Stimulated activated CD4-positive, alpha-beta T cell treated with anti-CD3 and anti-CD28 coated beads, Interleukin-4, amount 100 ng/mL, for 1 hour (primary cell): ENCODE results near the gene ATP6AP1.
A peak's percentile ranks its signal among the peaks of the same experiment; 100 is the strongest.

Source experiments
- DNase-seq: peaks from one replicate; pipeline ENCODE4 v3.0.0-alpha.2; 2020

The ATP6AP1 gene

DNA sequence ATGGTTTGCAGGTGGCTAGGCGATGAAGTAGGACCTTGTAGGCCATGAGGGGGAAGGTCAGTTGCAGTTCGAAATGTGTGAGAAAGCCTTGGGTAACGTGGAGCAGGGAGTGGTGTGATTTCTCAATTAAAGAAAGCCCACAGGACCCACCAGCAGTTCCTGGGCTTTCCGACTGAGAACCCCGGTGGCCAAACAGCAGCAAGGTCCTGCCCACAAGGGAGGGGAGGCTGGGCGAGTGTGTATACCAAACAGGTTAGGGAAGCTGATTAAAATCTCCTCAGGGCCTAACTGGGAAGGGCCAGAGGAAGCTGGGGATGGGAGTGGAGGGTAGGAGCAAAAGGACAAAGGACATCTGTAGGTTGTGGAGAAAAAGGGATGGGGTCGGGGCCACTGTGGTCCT is 2.4 kb downstream of the ATP6AP1 start:
- DNase-seq: no peak

DNA sequence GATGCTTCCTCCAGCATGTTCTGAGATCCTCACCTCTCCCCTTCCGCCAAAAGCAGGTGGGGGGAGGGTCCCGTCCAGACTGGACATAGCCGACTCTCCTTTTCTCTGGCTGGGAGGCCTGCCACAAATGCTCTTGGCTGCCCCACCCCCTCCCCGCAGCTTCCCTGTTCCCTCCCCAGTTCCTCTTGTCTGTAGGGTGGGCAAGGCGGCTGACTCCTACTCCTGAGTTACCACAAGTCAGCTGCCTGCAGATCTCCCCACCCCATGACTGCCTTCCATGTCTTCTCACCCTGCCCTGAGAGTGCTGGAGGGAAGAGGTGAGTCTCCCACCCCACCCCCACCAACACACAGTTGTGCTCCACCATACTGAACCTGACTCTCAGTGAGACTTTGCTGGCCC is 2.9 kb downstream of the ATP6AP1 start:
- DNase-seq: no peak

DNA sequence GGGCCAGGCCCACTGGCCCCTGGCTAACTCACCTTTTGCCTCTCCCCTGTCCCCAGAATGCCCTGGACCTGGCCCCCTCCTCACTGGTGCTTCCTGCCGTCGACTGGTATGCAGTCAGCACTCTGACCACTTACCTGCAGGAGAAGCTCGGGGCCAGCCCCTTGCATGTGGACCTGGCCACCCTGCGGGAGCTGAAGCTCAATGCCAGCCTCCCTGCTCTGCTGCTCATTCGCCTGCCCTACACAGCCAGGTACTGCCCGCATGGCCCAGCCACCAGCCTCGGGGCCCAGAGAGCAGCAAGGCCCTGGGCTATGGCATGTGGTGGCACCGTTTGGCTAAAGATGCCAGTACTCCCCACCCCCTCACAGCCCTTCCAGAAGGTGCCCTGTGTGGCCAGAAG is 3.7 kb downstream of the ATP6AP1 start:
- no peak for DNase-seq

DNA sequence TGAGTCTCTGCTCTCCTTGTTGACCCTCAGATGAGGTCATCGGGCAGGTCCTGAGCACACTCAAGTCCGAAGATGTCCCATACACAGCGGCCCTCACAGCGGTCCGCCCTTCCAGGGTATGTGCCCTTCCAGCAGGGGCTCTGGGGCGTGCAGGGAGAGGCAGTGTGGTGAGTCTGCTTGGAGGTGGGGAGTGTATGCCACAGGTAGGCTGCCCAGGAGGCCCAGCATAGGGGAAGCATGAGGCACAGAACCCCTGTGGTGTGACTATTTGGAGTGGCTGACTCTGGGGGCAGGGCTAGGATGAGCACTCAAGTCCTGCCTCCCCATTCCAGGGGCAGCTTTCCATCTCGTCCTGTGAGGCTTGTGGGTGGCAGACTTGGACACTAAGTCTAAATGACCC is 5.1 kb downstream of the ATP6AP1 start:
- no peak for DNase-seq

DNA sequence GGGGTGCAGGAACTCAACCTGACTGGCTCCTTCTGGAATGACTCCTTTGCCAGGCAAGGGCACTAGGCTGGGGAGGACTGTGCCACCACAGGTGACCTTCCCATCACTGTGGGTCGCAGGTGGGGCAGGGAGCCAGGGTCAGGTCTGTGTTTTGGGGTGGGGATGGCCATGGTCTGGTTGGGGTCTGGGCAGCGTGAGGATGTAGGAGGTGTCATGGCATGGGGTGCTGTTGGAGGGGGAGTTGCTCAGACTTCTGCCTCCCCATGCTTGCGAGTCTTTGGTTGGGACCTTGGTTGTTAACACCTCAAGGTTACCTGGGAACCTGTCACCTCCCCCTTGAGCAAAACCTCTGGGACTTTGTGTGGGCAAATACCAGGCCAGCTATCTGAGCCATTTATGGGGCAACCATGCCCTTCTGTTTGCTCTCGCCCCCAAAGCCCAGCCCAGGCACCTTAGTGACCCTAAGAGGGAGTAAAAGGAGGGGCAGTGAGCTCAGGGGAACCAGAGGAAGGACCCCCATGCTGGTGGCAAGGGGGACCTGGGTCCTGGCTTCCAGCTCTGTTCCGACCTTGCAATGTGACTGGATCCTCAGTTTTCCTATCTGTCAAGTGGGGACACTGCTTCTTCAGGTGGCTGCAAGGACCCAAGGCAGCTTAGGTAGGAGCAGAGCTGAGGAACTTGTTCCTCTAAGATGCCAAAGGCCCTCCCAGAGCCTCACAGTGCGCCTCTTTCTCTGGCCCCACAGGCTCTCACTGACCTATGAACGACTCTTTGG is 6.1 kb downstream of the ATP6AP1 start:
- DNase-seq: no peak

DNA sequence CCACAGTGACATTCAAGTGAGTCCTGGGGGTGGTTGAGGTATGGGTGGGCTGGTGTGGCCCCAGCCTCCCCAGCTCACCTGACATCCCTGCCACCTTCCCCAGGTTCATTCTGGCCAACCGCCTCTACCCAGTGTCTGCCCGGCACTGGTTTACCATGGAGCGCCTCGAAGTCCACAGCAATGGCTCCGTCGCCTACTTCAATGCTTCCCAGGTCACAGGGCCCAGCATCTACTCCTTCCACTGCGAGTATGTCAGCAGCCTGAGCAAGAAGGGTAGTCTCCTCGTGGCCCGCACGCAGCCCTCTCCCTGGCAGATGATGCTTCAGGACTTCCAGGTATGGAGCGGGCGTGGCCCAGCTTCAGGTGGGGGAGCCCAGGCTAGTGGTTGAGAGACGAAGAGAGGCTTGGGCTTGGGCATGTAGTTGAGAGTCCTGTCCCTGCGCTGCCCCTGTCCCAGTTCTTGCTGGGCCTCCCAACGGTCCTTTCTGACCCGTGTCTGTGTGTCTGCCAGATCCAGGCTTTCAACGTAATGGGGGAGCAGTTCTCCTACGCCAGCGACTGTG is 6.8 kb downstream of the ATP6AP1 start:
- no peak for DNase-seq

DNA sequence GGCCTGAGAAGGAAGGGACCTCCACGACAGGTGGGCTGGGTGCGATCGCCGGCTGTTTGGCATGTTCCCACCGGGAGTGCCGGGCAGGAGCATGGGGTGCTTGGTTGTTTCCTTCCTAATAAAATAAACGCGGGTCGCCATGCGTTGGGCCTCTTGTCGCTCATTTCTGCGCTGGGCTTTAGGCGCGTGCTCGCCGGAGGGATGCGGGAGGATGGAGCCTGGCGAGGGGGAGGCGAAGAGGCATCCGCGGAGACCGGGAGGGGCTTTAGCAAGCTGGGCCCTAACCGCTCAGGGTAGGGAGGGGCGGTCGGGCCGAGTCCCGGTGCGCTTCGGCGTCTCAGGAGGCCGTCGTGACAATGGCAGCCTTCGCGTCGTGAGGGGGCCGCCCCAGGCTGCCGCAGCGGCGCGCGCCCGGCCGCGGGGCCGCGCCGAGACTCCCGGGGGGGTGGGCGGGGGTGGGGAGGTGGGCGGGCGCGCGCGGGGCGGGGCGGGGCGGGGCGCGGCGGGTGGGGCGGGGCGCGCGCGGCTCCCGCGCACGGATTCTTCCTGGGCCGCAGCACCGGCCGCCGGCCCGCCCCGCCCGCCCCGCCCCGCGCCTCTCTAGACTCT is 8.0 kb downstream of the ATP6AP1 start:
- peak; percentile 52 for DNase-seq

DNA sequence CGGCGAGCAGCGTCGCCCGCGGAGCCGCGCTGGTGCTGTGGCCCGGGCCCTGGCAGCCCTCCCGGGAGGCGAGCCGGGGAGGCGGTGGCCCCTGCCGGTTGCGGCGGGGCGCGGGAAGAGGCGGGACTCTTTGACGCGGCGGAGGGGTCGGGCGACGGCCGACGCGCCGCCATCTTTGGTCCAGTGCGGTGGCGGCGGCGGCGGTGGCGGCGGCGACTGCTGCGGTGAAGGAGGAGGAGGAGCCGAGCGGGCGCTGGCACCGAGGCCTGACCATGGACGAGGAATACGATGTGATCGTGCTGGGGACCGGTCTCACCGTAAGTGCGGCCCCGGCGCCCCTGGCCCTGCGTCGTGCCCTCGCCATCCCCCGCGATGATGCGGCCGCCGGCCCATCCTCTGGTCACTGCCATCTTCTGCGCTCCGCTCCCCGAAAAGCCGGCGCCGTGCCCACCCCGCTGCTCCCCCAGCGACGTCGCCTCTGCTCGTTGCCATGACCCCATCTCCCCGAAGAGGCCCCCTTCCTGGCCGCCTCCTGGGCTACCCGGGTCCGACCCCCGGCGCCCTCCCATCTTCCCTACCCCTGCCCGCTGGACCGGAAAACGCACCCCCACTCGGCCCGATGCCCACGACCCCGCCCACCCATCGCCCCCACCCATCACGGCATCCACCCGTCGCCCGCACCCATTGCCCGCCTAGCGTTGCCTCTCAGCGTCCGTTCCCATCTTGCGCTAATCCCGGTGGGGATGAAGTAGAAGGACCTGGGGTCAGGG is 8.7 kb downstream of the ATP6AP1 start, which contains the start of gene GDI1:
GDI1 (plus strand) TSS at position 172 of the 770 bp plus-strand sequence; CDS start at position 273, 101 bp downstream.
- peak; percentile 62 for DNase-seq

DNA sequence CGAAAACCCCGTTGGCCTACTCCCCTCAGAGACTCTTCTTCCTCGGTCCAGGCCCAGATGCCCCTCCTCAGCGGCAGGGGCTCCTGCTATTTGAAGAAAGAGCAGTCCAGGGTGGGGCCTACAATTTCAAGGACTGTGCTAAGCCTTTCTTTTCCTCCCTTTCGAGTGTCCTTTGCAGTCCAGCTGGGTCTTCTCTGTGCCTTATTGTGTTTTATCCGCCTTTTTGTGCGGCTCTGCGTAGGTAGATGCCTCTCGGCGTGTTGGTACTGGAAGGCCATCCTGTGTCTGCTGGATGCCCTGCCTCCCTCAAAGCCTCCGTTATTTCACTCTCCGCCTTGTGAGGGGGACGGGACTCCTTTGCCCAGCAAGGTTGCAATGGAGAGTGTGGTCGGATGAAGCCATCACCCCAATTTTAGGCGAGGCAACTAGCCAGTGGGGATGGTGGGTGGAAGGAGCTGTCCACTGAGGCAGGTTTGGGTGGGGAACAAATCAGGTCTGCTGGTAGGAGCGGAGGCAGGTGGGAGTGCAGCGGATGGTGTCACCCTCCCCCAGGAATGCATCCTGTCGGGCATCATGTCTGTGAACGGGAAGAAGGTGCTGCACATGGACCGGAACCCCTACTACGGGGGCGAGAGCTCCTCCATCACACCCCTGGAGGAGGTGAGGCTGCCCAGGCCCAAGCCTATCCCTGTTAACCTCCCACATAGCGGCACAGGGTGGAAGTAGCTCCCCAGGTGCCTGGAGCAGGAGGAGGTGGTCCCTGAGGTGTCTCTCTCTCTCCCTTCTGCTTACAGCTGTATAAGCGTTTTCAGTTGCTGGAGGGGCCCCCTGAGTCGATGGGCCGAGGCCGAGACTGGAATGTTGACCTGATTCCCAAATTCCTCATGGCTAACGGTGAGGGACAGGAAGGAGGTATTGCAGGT is 9.8 kb downstream of the ATP6AP1 start:
- no peak for DNase-seq

DNA sequence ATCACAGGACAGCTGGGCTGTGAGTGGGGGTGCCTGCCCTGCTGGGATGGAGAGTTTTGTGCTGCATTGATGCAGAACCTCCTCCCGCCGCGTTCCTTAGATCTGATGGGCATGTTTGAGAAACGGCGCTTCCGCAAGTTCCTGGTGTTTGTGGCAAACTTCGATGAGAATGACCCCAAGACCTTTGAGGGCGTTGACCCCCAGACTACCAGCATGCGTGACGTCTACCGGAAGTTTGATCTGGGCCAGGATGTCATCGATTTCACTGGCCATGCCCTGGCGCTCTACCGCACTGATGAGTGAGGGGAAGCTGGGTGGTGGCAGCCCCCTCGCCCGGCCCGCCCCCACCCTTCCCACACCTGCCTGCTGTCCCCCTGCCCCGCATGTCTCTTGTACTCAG is 11.4 kb downstream of the ATP6AP1 start:
- DNase-seq: no peak

DNA sequence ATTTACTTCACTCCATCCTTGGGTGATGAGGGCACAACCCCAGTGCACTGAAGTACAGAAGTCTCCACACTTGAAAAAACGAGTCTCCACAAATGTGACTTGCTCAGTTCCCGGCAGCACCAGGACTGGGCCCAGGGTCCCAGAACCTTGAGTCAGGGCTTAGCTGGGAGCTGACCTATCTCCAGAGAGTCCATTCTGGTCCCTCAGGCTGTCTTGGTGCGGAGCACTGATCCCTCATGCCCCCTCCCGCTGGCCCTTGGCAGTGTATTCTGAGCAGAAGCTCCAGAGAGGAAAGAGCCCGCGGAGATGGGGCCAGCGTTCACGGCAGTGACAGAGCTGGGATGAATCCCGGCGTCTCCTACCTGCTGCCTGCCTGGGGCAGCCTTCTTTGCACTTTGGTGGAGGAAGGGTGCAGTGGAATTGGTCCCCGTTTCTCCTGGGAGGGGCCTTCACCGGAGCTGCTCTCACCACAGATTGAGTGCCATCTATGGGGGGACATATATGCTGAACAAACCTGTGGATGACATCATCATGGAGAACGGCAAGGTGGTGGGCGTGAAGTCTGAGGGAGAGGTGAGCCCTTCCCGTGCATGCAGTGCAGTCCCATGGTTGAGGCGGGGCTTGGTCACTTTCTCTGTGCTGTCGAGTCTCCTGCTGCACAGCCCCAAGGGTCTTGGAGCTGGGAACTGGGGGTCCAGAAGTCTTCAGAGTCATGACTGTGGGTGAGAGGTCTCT is 12.3 kb downstream of the ATP6AP1 start:
- no peak for DNase-seq

DNA sequence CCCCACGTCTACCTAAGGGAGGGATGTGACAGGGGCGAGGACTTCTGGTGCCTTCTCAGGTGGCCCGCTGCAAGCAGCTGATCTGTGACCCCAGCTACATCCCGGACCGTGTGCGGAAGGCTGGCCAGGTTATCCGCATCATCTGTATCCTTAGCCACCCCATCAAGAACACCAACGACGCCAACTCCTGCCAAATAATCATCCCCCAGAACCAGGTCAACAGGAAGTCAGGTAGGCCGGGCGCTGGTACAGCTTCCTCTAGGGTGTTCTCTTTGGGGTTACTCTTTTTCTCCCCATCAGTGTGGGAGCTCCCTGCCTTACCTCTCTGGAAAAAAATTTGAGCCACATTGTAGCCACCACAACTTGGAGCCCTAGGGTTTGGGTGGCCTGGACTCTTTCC is 13.1 kb downstream of the ATP6AP1 start:
- DNase-seq: no peak

DNA sequence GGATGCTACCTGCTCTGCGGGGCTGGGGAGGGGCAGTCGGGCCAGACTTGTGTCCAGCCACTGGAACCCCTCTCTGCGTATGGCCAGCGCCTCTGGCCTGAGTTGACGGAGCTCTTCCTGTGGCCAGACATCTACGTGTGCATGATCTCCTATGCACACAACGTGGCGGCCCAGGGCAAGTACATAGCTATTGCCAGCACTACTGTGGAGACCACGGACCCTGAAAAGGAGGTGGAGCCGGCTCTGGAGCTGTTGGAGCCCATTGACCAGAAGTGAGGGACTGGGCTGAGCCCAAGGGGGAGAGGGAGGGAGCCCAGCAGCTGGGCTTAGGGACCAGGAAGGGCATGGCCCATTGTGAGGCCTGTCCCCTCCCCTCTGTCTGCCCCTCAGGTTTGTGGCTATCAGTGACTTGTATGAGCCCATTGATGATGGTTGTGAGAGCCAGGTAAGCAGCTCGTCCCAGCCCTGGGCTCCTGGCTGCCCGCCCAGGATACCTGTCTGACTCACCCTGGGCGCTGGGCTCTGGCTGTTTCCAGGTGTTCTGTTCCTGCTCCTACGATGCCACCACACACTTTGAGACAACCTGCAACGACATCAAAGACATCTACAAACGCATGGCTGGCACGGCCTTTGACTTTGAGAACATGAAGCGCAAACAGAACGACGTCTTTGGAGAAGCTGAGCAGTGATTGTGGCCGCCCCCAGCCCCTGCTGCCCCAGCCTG is 13.7 kb downstream of the ATP6AP1 start:
- DNase-seq: no peak

DNA sequence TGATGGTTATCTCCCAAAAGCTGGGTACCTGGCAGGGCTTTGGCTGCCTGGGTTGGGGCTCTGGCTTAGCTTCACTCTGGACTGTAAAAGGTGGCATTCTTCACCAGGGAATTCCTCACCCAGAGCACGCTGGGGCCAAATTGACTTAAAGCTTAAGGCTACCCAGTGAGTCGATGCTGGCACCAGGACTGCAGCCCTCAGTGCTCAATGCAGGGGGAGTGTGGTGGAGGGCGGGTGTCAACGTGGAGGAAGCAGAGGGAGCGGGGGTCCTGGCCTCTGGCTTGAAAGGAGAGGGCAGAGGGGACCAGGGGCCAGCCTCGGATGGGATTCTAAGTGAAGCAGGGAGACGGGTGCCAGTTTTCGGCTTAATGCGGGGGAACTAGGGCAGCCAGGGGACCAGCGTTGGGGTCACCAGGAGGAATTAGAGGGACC is 15.0 kb downstream of the ATP6AP1 start:
- no peak for DNase-seq

DNA sequence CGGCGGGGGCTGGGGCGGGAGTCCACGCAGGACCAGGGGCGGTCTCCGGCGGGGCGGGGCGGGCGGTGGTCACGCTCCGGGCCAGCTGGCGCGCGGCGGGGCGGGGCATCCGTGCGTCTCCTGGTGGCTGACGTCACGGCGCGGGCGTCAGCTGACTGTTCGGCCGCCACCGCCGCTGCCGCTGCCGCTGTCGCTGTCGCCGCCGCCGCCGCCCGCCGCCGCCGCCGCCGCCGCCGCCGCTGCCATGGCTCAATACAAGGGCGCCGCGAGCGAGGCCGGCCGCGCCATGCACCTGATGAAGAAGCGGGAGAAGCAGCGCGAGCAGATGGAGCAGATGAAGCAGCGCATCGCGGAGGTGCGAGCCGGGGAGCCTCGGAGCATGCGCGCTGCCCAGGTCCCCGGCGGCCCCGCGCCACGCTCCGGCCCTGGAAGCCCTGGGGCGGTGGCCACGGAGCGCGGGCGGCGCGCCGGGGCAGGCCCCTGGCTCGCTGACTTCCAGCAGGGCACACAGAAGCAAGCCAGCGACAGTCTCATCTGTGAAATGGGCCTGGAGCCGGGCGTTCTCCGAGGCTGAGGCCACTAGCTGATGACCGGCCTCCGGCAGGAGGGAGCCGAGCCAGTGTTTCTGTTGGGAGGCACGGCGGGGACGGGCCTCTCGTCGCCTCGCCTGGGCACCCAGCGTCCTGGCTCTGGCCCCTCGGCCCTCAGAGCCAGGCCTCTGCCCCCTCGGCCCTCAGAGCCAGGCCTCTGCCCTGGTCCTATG is 15.7 kb downstream of the ATP6AP1 start, which contains the start of gene FAM50A:
FAM50A (plus strand) TSS at position 150 of the 763 bp plus-strand sequence; CDS start at position 245, 95 bp downstream.
- DNase-seq: peak; percentile 73

DNA sequence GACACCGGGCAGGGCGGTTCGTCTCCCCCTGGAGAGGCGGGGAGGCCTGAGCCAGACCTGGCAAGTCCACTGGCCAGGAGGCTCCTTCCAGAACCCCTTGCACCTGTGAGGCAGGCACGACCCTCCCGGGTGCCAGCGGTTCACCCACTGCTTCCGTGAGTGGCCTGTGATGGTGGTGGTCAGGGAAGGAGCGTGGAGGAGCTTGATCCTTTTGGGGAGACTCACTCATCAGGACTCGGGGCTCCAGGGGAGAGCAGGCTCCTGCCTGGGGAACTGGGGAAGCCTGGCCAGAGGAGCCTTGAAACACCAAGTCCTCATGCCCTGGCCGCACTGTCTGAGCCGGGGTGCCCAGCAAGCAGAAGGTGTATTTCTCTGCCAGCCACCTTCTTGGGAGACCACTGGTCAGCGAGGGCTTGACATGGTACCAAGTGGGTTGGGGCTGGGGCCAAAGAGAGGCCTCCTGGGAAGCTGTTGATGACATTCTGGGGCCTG is 16.3 kb downstream of the ATP6AP1 start:
- DNase-seq: no peak

DNA sequence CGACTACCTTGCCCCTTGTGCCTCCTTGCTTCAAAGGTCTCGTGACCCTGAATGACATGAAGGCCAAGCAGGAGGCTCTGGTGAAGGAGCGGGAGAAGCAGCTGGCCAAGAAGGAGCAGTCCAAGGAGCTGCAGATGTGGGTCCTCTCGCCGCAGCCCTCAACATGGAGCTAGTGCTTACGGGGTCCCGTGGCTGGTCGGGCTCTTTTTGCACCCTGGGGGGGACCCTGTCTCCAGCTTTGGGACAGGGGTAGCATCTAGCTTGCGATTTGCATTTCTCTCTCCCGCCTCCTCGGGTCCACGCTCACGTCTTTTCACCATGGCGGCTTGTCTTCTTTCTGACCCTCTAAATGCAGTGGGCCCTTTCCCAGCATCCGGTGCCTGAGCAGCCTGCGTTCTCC is 17.3 kb downstream of the ATP6AP1 start:
- DNase-seq: no peak

DNA sequence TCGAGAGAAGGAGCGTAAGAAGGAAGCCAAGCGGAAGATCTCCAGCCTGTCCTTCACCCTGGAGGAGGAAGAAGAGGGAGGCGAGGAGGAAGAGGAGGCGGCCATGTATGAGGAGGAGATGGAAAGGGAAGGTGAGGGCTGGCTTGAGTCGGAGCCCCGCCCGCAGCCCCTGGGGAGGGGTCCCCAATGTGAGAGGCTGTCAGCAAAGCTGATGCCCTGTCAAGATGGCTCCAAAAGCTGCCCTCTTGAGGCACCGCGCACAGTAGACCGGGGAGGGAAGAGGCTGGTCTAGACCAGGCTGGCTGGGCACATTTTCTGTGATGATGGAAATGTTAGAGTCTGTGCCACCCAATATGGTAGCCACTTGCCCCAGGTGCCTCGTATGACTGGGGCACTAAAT is 18.0 kb downstream of the ATP6AP1 start:
- no peak for DNase-seq

DNA sequence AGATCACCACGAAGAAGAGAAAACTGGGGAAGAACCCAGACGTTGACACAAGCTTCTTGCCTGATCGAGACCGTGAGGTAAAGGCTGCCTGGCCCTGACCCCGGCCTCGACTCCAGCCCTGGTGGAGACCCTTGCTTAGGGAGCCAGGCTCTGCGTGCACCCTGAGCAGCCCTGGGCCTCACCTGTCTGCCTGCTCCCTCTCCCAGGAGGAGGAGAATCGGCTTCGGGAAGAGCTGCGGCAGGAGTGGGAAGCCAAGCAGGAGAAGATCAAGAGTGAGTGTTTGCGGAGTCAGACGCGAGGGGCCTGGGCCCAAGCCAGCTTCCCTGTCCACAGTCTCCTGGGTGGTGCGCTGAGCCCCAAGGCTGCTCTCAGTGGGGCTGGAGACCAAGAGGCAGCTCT is 20.0 kb downstream of the ATP6AP1 start:
- DNase-seq: no peak

DNA sequence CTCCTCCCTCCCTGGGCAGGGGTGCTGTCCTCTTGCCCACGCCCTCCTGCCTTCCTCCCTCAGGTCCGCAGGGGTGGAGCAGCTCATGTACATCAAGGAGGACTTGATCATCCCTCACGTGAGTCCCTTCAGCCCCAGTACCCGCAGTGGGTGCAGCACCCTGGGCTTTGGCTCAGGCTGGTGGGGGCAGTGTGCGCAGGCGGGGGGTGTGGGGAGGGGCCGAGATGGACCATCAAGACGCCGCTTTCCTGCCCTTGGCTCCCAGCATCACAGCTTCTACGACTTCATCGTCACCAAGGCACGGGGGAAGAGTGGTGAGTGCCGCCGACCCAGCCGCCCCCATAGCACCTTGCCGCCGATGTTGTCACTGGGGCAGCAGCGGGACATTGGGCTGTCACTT is 21.1 kb downstream of the ATP6AP1 start:
- DNase-seq: no peak
